GM20000 (cell line): ENCODE data around the gene DAB1.
"Not testable (repeated sequence)": the region's sequence is repeated elsewhere in the genome, so short reads cannot be mapped to it uniquely, and the experiment has no call there.

Experiments
- DNase-seq: peaks from one replicate; pipeline ENCODE4 v3.0.0; 2012; ENCODE audit warnings: low spot score
- CTCF ChIP-seq: IDR thresholded peaks from 2 replicates; pipeline ENCODE4 v1.5.1; 2012; ENCODE audit warnings: mild to moderate bottlenecking, control low read depth; ENCODE audit errors: extremely low read depth, missing control alignments

DAB1 gene

GRCh38 chr1:57345916-57346315 is 77.9 kb downstream of the DAB1 start:
- no peak for TF ChIP-seq CTCF
- no peak for DNase-seq

- no peak for DNase-seq
- no peak for TF ChIP-seq CTCF
Measured at GRCh38 chr1:57344265-57344664, 79.6 kb downstream of the DAB1 start.

GRCh38 chr1:57343298-57343915 is 80.5 kb downstream of the DAB1 start:
- DNase-seq = not testable (repeated sequence)

- DNase-seq = no peak
- TF ChIP-seq CTCF = no peak
Measured at GRCh38 chr1:57341721-57342120, 82.1 kb downstream of the DAB1 start.

- no peak for DNase-seq
- no peak for TF ChIP-seq CTCF
Measured at GRCh38 chr1:57340334-57341070, 83.4 kb downstream of the DAB1 start.

GRCh38 chr1:57337623-57338022 is 86.2 kb downstream of the DAB1 start:
- TF ChIP-seq CTCF = no peak
- no peak for DNase-seq

GRCh38 chr1:57336793-57337192 is 87.1 kb downstream of the DAB1 start:
- DNase-seq = no peak
- no peak for TF ChIP-seq CTCF

GRCh38 chr1:57331620-57332019 is 92.2 kb downstream of the DAB1 start:
- no peak for DNase-seq
- no peak for TF ChIP-seq CTCF
